ENCODE measurements around the gene ASCL3. TPM values are rescaled to one million over a fixed set of nuclear protein-coding genes. Genes with fewer than 3 reads are reported as not detected.

The ASCL3 gene
- total and polyA plus RNA-seq, 11 donors: not detected

DNA sequence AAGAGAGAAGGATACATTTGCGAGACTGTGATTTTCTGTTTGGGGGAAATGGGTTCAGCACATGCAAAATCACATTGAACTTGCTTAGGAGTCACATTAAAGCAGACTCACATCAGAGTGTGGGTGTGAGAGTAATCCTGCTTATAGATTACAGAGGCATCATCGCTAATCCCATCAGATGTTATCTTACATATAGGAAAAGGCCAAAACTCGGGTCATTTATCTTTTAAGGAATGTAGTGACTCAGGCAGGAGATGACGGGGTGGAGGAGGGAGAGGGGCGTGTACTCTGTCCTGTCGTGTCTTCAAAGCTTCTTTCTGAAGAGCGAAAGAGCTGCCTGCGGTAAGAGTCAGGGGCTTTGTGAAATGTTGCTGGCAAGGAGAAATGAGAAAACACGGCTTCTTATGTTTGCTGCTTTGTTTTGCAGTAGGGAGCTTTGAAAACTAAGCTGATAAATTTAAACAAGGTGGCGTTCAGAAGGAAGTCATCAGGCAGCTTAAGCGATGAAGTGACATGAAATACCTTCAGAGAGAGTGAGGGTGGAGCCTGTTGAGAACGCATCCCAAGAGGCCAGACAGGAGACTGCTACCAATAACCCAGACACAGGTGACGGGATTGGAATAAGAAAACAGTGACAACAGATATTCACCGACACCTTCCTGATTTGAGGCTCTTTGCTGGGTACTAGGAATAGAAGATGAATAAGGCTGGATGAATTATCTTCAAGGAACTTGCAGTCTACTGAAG lies 7.9 kb downstream of the ASCL3 start:
- H3K4me1 ChIP-seq: no peaks in the 10 kb centered on the region
- no peak overlapping the region for H3K27ac ChIP-seq
- no peak for TF ChIP-seq POLR2A (IDR thresholded peaks at IDR 0.05)
- TF ChIP-seq, protein P1, sequence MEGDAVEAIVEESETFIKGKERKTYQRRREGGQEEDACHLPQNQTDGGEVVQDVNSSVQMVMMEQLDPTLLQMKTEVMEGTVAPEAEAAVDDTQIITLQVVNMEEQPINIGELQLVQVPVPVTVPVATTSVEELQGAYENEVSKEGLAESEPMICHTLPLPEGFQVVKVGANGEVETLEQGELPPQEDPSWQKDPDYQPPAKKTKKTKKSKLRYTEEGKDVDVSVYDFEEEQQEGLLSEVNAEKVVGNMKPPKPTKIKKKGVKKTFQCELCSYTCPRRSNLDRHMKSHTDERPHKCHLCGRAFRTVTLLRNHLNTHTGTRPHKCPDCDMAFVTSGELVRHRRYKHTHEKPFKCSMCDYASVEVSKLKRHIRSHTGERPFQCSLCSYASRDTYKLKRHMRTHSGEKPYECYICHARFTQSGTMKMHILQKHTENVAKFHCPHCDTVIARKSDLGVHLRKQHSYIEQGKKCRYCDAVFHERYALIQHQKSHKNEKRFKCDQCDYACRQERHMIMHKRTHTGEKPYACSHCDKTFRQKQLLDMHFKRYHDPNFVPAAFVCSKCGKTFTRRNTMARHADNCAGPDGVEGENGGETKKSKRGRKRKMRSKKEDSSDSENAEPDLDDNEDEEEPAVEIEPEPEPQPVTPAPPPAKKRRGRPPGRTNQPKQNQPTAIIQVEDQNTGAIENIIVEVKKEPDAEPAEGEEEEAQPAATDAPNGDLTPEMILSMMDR (IDR thresholded peaks at IDR 0.05): no peak
- H3K4me3 ChIP-seq: no peak overlapping the region
- ATAC-seq (no peak), DNase-seq (no peak)
- H3K36me3 ChIP-seq: no peaks in the 10 kb centered on the region
- intact Hi-C loops (cut with DNase I): no loop called here
- H3K27me3 ChIP-seq: no peaks in the 10 kb centered on the region
- WGBS, 4 donors: 54 to 63% (median 61%) methylated on average over 14 of the region's 14 CpGs
- H3K9me3 ChIP-seq: no peaks in the 10 kb centered on the region

DNA sequence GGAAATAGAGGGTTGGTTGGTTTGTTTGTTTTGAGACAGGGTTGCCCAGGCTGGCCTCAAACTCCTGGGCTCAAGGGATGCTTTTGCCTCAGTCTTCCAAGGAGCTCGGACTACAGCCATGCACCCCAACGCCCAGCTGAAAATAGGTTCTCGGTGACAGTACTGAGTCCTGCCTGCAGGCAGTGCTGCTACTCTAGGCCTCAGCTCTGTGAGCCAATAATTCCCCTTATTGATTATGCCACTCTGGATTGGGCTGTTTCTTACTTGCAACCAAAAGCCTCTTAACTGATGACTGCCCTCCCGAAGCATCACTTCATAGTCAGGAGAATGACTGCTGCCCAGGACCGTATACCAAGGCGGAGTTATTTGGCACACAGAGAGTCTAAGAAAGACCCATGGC lies 8.9 kb downstream of the ASCL3 start:
- TF ChIP-seq POLR2A (IDR thresholded peaks at IDR 0.05): no peak

DNA sequence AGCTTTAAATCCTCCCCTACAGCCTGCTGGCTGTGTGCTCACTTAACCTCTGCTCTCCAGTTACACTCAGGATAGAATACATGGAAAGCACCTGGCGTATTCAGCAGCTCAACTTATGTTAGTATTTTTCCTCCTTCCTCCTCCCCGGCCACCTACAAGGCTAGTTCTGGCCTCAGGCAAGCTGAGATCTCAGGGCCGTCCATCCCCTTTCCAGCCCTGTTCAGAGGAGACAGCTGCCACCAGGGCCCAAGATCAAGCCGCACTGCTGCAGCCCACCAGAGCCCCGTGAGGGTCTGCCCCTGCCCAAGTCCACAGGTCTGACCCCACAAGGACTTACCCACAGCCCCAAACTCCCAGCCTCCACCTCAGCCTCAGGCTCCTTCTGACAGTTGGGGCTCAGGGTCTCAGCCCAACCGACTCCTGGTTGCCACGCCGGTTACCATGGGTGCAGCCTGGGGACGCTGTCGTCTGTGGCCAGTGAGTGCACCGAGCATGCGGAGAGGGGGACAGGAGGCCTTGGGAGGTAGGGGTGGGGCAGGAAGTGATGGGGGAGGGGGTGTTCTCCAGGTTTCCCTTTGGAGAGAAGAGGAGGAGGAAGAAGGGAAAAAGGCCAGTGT lies 10.1 kb downstream of the ASCL3 start, which contains the start of gene C11orf16:
Gene C11orf16, minus strand, starts transcription at position 384 of the 617 bp plus-strand sequence. CDS start 639 bp downstream, outside the sequence.
- no peaks in the 10 kb centered on the region for H3K4me1 ChIP-seq
- TF ChIP-seq POLR2A (IDR thresholded peaks at IDR 0.05): no peak
- TF ChIP-seq, protein P1 (IDR thresholded peaks at IDR 0.05): no peak
- no peaks in the 10 kb centered on the region for H3K9me3 ChIP-seq
- ATAC-seq (no peak), DNase-seq (no peak)
- intact Hi-C loops (cut with DNase I): no loop called here
- no peak within 1 kb of the TSS for H3K27ac ChIP-seq
- no peak within 1 kb of the TSS for H3K4me3 ChIP-seq
- H3K27me3 ChIP-seq: no peaks in the 10 kb centered on the region
- no peaks in the 10 kb centered on the region for H3K36me3 ChIP-seq
- 79 to 80% (median 79%) methylated on average over 9 to 12 of the region's 12 CpGs for WGBS, 4 donors

More for the DNA sequence above, 8.9 kb downstream of the ASCL3 start:
- intact Hi-C loops (cut with DNase I): no loop called here
- ATAC-seq (no peak), DNase-seq (no peak)
- Histone ChIP-seq H3K36me3 (no peaks in the 10 kb centered on the region), H3K27ac (no peak overlapping the region), H3K4me3 (no peak overlapping the region), H3K27me3 (no peaks in the 10 kb centered on the region), H3K4me1 (no peaks in the 10 kb centered on the region), H3K9me3 (no peaks in the 10 kb centered on the region)
- 85 to 96% (median 93%) methylated on average over 6 of the region's 6 CpGs for WGBS, 4 donors

DNA sequence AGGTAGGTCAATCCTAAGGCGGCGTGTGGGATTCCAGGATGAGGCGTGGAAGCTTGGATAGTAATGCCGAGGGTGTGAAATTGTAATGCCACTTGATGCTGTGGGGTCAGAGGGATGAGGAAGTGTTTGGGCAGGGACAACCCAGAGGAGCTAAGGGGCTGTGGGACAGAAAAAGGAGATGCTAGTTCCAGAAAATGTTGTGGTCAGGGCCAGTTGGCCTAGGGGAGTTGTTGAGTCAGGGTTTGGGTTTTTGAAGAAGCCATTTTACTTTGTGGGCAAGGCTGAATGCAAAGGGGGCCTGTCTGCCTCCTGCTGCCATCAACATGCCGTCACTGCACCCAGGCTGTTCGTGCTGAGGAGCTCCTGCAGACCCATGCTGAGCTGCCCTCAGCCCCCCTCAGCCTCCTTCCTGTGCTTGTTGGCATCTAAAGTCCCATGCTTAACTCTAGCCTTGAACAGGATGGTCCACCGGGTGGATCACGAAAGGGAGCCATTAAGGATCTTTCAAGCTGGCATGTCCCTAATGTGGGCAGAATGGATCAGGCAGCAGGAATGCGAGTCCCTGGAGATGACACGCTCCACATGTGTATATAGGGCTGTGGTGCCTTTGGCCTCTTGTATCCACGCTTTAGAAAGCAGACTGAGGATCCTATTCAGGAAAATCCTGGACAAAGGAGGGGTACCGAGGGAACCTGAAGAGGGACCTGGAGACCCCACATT lies 12.2 kb downstream of the ASCL3 start:
- Histone ChIP-seq H3K9me3 (no peaks in the 10 kb centered on the region), H3K27me3 (no peaks in the 10 kb centered on the region), H3K27ac (no peak overlapping the region), H3K4me1 (no peaks in the 10 kb centered on the region), H3K36me3 (no peaks in the 10 kb centered on the region), H3K4me3 (no peak overlapping the region)
- no peak for TF ChIP-seq POLR2A (IDR thresholded peaks at IDR 0.05)
- TF ChIP-seq, protein P1 (IDR thresholded peaks at IDR 0.05): no peak
- DNase-seq (no peak), ATAC-seq (no peak)
- intact Hi-C loops (cut with DNase I): no loop called here
- 94 to 98% (median 95%) methylated on average over 12 of the region's 12 CpGs for WGBS, 4 donors

Data from heart left ventricle (tissue), 16 donors.